ENCODE results near the gene MAN1B1. TPM values are rescaled to one million over a fixed set of nuclear protein-coding genes. Genes with fewer than 3 reads are reported as not detected.
"Not testable (repeated sequence)": the region's sequence is repeated elsewhere in the genome, so short reads cannot be mapped to it uniquely, and the experiment has no call there.

The MAN1B1 gene
- total and polyA plus RNA-seq, 2 of the 4 experiments (the other 2 are of a cell fraction) = 28.7 to 55.1 TPM

DNA sequence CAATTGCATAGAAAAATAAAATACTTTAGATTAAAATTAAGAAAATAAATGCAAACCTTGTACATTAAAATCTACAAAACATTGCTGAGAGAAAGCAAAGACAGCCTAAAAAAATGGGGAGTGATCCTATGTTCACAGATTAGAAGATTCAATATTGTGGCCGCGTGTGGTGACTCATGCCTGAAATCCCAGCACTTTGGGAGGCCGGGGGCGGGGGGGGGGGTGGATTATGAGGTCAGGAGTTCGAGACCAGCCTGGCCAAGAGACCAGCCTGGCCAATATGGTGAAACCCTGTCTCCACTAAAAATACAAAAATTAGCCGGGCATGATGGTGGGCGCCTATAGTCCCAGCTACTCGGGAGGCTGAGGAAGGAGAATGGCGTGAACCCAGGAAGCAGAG is 48.4 kb downstream of the MAN1B1 start:
- H3K4me2 ChIP-seq (ENCODE audit: low read depth, low read length); H2BK15ac ChIP-seq (ENCODE audit: low read depth, low read length); H3K23ac ChIP-seq (ENCODE audit: low read depth, low read length); H3K18ac ChIP-seq (ENCODE audit: low read depth, low read length); H2AK9ac ChIP-seq (replicated peaks; ENCODE audit: low read depth, low read length, poor library complexity); H3K4me1 ChIP-seq (ENCODE audit: control insufficient read depth, insufficient read depth, low read length); in situ Hi-C loops (cut with MboI; ENCODE audit: low sequenced_read_pairs); H3K9me3 ChIP-seq (ENCODE audit: control insufficient read depth, insufficient read depth, low read length); H4K20me1 ChIP-seq (ENCODE audit: insufficient read depth, low read length); H2AK5ac ChIP-seq (ENCODE audit: low read depth, low read length); intact Hi-C loops (cut with micrococcal nuclease); H2BK5ac ChIP-seq (ENCODE audit: low read depth, low read length, poor library complexity, severe bottlenecking); H3K4me3 ChIP-seq (ENCODE audit: insufficient read depth, low read depth, low read length); H4K5ac ChIP-seq (ENCODE audit: low read depth, low read length); BruUV-seq (replicated peaks); H3K14ac ChIP-seq (replicated peaks; ENCODE audit: low read depth, low read length); H3K79me1 ChIP-seq (ENCODE audit: low read depth in 1 of 2, low read length in 2 of 2); H2AFZ ChIP-seq (replicated peaks; ENCODE audit: low read length, poor library complexity); H4K91ac ChIP-seq (ENCODE audit: insufficient read depth, low read depth, low read length); ATAC-seq (ENCODE audit: low read depth); H3K4ac ChIP-seq (ENCODE audit: low read depth, low read length); DNase-seq; H3K9ac ChIP-seq (ENCODE audit: low read depth, low read length); H3K56ac ChIP-seq (ENCODE audit: extremely low read depth, insufficient read depth, low read length); dilution Hi-C loops (cut with HindIII; ENCODE audit: low sequenced_read_pairs, unreplicated experiment); H4K8ac ChIP-seq (ENCODE audit: low read depth in 2 of 2, low read length in 2 of 2); H3K27ac ChIP-seq (ENCODE audit: insufficient read depth, low read length); H3K36me3 ChIP-seq (ENCODE audit: control insufficient read depth, insufficient read depth, low read length); H2BK20ac ChIP-seq (ENCODE audit: low read depth, low read length); H2BK120ac ChIP-seq (ENCODE audit: low read depth, low read length); H3K9me1 ChIP-seq (ENCODE audit: insufficient read depth, low read length); POLR2A ChIA-PET (ENCODE audit: unreplicated experiment): not testable (repeated sequence)
- CTCF ChIA-PET = interaction anchor here (0.6 kb wide), 1 partner anchor 16 kb away, joined by 5 read pairs; no protein-coding TSS in a partner anchor
- WGBS, 2 experiments (ENCODE audit: extremely low coverage in 2 of 2, insufficient read length in 1 of 2) = 70% methylated on average over 2 of the region's 9 CpGs; no CpG with 5 or more reads in 1 of the 2 experiments
- H3K27me3 ChIP-seq (ENCODE audit: control insufficient read depth, insufficient read depth, low read length) = peaks cover 38% of the 10 kb centered on the region
